AG04450 (cell line): ENCODE results near the gene SCN4A. TPM values are rescaled to one million over a fixed set of nuclear protein-coding genes. Genes with fewer than 3 reads are reported as not detected.

Experiments used
- CTCF ChIA-PET: fragments of 300-600, 350-600 bp; formaldehyde crosslinking; extraction: SDS; loops from one replicate; lab custom pipeline; 2022; ENCODE audit warnings: antibody characterized with exemption, inconsistent platforms; lab: Charles Lee
- POLR2A ChIA-PET: fragments of 350-600 bp; formaldehyde crosslinking; extraction: SDS; loops from one replicate; lab custom pipeline; 2021; ENCODE audit warnings: antibody characterized with exemption, inconsistent platforms; lab: Yijun Ruan, JAX
- DNase-seq: peaks from one replicate; pipeline ENCODE4 v3.0.0-alpha.2; 2011; ENCODE audit warnings: low read depth, low spot score
- H3K27ac ChIP-seq: one replicate; pipeline ENCODE4 v1.5.1; 2012; ENCODE audit warnings: low read depth, low read length, control low read depth
- H3K27me3 ChIP-seq: one replicate; pipeline ENCODE4 v1.6.0; 2012; ENCODE audit warnings: low read length; ENCODE audit not compliant: control insufficient read depth, insufficient read depth
- H3K4me3 ChIP-seq: 2 replicates; pipeline ENCODE4 v1.5.1; 2011; ENCODE audit warnings: mild to moderate bottlenecking, low read depth, low read length, control low read depth
- H3K9me3 ChIP-seq: 2 replicates; pipeline ENCODE4 v1.5.1; 2012; ENCODE audit warnings: low read length; ENCODE audit not compliant: control insufficient read depth, insufficient read depth
- polyA plus RNA-seq: library from polyadenylated mRNA; depleted of rRNA; stranded (reverse); fragments of >200 nt; gene quantifications from 2 replicates; pipeline ENCODE4 v1.2.3, GENCODE V29; 2011
- TF ChIP-seq, protein P1 (sequence below): IDR thresholded peaks from 2 replicates; pipeline ENCODE4 v1.5.1; 2011; ENCODE audit warnings: low read depth, low read length, control low read depth, inconsistent platforms

SCN4A gene
- polyA plus RNA-seq, 1 experiment = 0.01 TPM

DNA sequence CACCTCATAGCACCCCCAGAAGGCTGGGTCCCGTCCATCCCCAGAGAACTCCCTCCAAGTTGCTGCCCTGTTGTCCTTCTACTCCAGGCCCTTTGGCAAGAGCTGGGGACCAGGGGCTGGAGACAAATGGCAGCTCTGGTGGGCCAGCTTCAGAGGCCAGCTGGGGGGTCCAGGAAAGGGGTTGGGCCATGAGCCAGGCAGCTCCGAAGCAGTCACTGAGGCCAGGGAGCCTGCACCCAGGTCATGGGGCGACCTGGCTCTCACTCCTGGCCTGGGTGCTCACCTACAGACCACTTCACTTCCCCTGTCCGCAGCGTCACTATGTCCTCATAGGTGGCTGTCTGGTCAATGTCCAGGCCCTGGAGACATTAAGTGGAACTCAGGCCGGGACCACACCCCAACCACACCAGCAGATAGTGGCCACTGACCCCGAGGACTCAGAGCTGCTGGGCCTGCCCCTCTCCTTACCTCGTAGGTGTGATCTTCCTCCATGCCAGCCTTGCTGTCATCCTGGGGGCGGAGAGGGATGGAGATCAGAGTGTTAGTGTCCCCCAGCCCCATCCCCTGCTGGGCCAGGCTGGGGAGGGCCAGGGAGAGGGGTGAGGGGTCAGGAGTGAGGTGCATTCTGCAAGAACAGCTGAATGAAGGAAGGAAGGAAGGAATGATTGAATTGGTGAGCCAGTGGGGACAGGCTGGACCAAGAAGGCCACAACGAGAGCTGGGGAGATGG lies 43.6 kb downstream of the SCN4A start:
- POLR2A ChIA-PET = no interaction called here
- TF ChIP-seq, protein P1, sequence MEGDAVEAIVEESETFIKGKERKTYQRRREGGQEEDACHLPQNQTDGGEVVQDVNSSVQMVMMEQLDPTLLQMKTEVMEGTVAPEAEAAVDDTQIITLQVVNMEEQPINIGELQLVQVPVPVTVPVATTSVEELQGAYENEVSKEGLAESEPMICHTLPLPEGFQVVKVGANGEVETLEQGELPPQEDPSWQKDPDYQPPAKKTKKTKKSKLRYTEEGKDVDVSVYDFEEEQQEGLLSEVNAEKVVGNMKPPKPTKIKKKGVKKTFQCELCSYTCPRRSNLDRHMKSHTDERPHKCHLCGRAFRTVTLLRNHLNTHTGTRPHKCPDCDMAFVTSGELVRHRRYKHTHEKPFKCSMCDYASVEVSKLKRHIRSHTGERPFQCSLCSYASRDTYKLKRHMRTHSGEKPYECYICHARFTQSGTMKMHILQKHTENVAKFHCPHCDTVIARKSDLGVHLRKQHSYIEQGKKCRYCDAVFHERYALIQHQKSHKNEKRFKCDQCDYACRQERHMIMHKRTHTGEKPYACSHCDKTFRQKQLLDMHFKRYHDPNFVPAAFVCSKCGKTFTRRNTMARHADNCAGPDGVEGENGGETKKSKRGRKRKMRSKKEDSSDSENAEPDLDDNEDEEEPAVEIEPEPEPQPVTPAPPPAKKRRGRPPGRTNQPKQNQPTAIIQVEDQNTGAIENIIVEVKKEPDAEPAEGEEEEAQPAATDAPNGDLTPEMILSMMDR = no peak
- H3K4me3 ChIP-seq = no peak overlapping the region
- H3K27me3 ChIP-seq = peaks cover 12% of the 10 kb centered on the region
- CTCF ChIA-PET = interaction anchor here (1.4 to 3.8 kb wide), 2 partner anchors 10 to 18 kb away, joined by 6 to 17 read pairs; partner anchors contain the start of gene GH1
- no peaks in the 10 kb centered on the region for H3K9me3 ChIP-seq
- no peak for DNase-seq
- H3K27ac ChIP-seq = no peak overlapping the region

DNA sequence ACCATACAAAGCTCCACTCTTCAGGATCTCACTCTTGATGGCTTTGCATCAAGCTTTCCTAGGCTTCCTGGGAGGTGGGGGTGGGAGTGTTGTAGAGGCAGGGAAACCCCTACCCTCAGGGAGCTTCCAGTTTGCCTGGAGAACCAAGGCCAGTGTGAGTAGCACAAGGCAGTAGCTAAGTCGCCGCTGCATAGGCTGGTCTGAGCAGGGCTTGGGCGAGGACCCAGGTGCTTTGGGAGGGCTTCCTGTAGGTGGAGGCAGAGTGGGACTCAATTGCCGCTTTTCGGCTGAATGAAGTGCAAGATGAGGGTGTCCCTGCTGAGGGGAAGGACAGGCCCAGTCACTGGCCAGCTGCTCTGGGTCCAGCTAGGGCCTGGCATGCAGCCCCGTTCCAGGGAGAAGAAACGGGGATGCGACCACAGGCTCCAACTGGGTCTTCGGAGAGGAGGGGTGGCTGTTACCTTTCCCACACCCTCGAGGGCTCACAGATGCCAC lies 44.5 kb downstream of the SCN4A start:
- H3K9me3 ChIP-seq = no peaks in the 10 kb centered on the region
- DNase-seq = no peak
- peaks cover 6% of the 10 kb centered on the region for H3K27me3 ChIP-seq
- TF ChIP-seq, protein P1 = no peak
- no peak overlapping the region for H3K4me3 ChIP-seq
- CTCF ChIA-PET = interaction anchor here (0.8 to 3.8 kb wide), 2 partner anchors 9 to 19 kb away, joined by 3 to 17 read pairs; no protein-coding TSS in a partner anchor
- POLR2A ChIA-PET = interaction anchor here (0.6 kb wide), 1 partner anchor 286 kb away, joined by 3 read pairs; no protein-coding TSS in a partner anchor
- H3K27ac ChIP-seq = no peak overlapping the region

DNA sequence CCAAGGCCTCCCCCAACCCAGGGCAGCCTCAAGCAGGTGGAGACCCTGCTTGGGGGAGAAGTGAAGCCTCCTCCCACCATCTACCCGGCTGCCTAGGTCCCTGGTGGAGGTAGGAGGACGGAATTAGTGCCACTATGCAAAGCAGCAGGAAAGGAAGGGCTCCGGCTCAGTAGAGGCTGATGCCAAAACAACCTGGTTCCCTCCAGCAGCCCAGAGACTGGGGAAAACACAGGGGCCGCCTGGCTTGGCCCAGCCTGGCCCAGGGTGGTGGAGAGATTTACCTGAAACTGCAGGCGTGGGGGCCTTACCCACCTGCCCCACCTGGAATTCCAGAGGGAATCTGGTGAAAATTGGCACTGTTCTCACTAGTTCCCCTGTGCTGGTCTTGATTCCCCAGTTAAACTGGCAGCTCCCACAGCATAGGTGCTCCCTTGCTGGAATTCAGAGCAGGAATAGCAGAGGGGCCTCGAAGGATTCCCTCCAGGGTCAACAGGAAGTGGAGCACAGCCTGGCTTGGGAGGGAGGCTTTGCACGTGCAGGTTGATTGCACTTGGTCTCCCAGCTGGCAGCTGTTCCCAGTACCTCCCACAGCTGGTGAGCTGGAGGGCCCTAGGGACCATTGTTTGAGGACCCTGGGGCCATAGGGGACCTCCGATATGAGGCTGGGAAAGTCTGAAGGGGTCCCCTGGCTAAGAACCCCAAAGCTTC lies 45.1 kb downstream of the SCN4A start:
- Histone ChIP-seq H3K27me3 (peaks cover 2% of the 10 kb centered on the region), H3K27ac (no peak overlapping the region), H3K9me3 (no peaks in the 10 kb centered on the region), H3K4me3 (no peak overlapping the region)
- no peak for DNase-seq
- ChIA-PET CTCF (interaction anchor here (0.8 to 3.8 kb wide), 2 partner anchors 9 to 19 kb away, joined by 3 to 17 read pairs; no protein-coding TSS in a partner anchor), POLR2A (interaction anchor here (0.6 kb wide), 1 partner anchor 287 kb away, joined by 3 read pairs; no protein-coding TSS in a partner anchor)
- TF ChIP-seq, protein P1 = no peak

DNA sequence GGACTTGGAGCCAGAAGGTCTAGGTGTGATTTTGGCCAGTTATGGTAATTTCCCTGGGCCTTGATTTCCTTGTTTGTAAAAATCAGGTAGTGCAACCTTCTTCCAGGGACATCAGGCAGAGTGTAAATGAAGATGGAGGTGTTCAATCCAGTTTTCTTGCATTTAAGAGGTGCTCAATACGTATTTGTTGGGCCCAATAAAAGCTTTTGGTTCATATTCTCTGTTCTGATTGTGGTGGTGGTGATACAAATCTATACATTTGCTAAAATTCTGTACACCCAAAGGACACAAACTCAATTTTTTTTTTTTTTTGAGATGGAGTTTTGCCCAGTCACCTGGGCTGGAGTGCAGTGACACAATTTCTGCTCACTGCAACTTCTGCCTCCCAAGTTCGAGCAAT lies 46.6 kb downstream of the SCN4A start:
- no peak overlapping the region for H3K27ac ChIP-seq
- H3K4me3 ChIP-seq = no peak overlapping the region
- DNase-seq = no peak
- H3K9me3 ChIP-seq = no peaks in the 10 kb centered on the region
- peaks cover 2% of the 10 kb centered on the region for H3K27me3 ChIP-seq
- ChIA-PET POLR2A (no interaction called here), CTCF (interaction anchor here (0.9 kb wide), 1 partner anchor 21 kb away, joined by 3 read pairs; no protein-coding TSS in a partner anchor)
- TF ChIP-seq, protein P1 = no peak
